Measurements from ENCODE around the gene SLC25A23. TPM values are rescaled to one million over a fixed set of nuclear protein-coding genes. Genes with fewer than 3 reads are reported as not detected.

Gene SLC25A23
- total and polyA plus RNA-seq, 3 donors from 2014 or later = 26.9 to 38.5 (median 34.3) TPM

DNA sequence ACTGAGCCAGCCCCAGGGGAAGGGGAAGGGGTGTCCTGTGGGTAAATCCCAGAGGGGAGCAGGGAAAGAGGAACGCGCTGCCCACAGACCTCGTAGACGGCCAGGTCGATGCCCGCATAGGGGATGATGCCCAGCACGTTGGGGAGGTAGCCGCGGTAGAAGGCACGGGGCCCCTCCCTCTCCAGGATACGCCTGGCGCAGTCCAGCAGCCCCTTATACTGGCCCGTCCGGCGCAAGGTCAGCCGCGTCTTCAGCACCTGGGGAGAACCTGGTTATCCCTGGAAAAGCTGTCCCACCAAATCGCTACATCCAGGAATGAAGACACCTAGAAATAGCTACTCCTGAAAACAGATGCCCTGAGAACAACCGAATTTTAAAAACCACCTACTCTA, 7.4 kb downstream of the SLC25A23 start:
- intact Hi-C loops (cut with DNase I; ENCODE audit: low total_unique reads) = no loop called here
- Histone ChIP-seq H3K9me3 (no peaks in the 10 kb centered on the region), H3K4me3 (no peak overlapping the region), H3K27ac (no peak overlapping the region), H3K36me3 (ENCODE audit: low read depth, missing control alignments) (no peaks in the 10 kb centered on the region), H3K27me3 (no peaks in the 10 kb centered on the region), H3K4me1 (no peaks in the 10 kb centered on the region)
- no peak for DNase-seq
- 94% methylated on average over 17 to 19 of the region's 19 CpGs for WGBS, 2 donors
- TF ChIP-seq, protein P1, sequence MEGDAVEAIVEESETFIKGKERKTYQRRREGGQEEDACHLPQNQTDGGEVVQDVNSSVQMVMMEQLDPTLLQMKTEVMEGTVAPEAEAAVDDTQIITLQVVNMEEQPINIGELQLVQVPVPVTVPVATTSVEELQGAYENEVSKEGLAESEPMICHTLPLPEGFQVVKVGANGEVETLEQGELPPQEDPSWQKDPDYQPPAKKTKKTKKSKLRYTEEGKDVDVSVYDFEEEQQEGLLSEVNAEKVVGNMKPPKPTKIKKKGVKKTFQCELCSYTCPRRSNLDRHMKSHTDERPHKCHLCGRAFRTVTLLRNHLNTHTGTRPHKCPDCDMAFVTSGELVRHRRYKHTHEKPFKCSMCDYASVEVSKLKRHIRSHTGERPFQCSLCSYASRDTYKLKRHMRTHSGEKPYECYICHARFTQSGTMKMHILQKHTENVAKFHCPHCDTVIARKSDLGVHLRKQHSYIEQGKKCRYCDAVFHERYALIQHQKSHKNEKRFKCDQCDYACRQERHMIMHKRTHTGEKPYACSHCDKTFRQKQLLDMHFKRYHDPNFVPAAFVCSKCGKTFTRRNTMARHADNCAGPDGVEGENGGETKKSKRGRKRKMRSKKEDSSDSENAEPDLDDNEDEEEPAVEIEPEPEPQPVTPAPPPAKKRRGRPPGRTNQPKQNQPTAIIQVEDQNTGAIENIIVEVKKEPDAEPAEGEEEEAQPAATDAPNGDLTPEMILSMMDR (IDR thresholded peaks at IDR 0.05) = no peak
- TF ChIP-seq POLR2A (IDR thresholded peaks at IDR 0.05) = no peak

DNA sequence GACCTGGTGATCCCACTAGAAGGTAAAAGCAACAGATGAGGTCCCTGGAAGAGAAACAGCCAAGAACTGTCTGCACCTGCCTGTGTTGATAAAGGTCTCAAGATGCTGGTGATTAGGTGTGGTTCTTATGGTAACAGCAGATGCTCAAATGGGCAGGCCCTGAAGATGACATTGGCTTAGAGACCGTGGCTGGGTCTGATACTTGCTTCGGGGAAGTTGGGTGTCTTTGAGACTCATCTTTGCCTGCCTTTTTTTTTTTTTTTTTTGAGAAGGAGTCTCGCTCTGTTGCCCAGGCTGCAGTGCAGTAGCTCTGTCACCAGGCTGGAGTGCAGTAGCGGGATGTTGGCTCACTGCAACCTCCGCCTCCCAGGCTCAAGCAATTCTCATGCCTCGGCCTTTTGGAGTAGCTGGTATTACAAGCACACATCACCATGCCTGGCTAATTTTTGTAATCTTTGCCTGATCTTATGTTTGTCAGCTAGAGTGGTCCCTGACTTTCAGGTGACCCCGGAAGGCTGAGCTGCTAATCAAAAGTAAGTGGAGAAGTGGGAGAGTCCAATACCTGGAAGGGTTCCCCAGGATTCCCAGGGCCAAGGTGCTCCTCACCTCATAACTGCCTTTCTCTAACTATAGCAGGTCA, 7.9 kb downstream of the SLC25A23 start:
- Histone ChIP-seq H3K27me3 (no peaks in the 10 kb centered on the region), H3K9me3 (no peaks in the 10 kb centered on the region), H3K27ac (no peak overlapping the region), H3K4me3 (no peak overlapping the region), H3K4me1 (peaks cover 1% of the 10 kb centered on the region), H3K36me3 (ENCODE audit: low read depth, missing control alignments) (no peaks in the 10 kb centered on the region)
- WGBS, 2 donors = 95 to 98% methylated on average over 7 of the region's 7 CpGs
- TF ChIP-seq POLR2A (IDR thresholded peaks at IDR 0.05) = no peak
- TF ChIP-seq, protein P1 (IDR thresholded peaks at IDR 0.05) = no peak
- intact Hi-C loops (cut with DNase I; ENCODE audit: low total_unique reads) = no loop called here
- DNase-seq = no peak

DNA sequence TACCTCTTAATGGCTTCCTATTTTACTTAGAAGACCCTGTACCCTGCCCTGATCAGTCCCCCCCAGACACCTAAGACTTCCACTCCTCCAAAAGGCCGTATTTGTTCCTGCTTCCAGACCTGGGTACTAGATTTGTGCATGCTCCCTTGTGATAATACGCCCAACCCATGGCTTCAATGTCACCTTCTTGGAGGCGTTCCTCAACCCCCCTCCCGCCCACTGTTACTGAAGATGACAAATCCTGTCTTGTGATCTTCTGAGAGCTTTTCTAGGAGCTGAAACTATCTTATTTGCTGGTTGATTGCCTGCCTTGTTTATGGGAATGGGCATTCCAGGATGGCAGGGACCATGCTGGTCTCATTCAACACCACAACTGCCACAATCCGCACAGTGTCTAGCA, 9.4 kb downstream of the SLC25A23 start:
- no peak for DNase-seq
- peaks cover 6% of the 10 kb centered on the region for H3K4me1 ChIP-seq
- 95 to 96% methylated on average over 5 of the region's 5 CpGs for WGBS, 2 donors
- TF ChIP-seq, protein P1 (IDR thresholded peaks at IDR 0.05) = no peak
- TF ChIP-seq POLR2A (IDR thresholded peaks at IDR 0.05) = no peak
- no peaks in the 10 kb centered on the region for H3K27me3 ChIP-seq
- no peak overlapping the region for H3K4me3 ChIP-seq
- H3K27ac ChIP-seq = no peak overlapping the region
- H3K36me3 ChIP-seq (ENCODE audit: low read depth, missing control alignments) = no peaks in the 10 kb centered on the region
- H3K9me3 ChIP-seq = no peaks in the 10 kb centered on the region
- intact Hi-C loops (cut with DNase I; ENCODE audit: low total_unique reads) = no loop called here

DNA sequence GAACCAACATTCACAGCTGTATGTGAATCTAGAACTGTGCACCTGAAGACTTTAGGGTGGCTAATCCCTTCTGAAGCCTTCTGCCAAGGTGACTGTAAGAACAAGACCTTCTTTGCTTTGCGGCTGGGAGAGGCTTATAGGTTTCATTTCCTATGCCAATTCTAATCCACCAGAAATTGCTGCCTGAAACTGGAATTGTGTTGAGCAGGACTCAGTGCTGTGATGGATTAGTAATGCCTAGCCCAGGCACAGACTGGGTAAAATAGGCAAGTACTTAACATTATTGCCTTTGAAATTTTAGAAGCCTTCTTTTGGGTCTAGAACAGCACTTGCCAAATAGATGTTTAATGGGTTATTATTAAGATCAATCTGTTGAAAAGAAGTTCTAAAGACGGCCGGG, 11.5 kb downstream of the SLC25A23 start:
- WGBS, 2 donors = 90 to 93% methylated on average over 3 of the region's 3 CpGs
- Histone ChIP-seq H3K4me1 (peaks cover 6% of the 10 kb centered on the region), H3K27me3 (no peaks in the 10 kb centered on the region), H3K9me3 (no peaks in the 10 kb centered on the region), H3K4me3 (no peak overlapping the region), H3K36me3 (ENCODE audit: low read depth, missing control alignments) (no peaks in the 10 kb centered on the region), H3K27ac (no peak overlapping the region)
- intact Hi-C loops (cut with DNase I; ENCODE audit: low total_unique reads) = no loop called here
- TF ChIP-seq POLR2A (IDR thresholded peaks at IDR 0.05) = no peak
- TF ChIP-seq, protein P1 (IDR thresholded peaks at IDR 0.05) = no peak
- DNase-seq = no peak

DNA sequence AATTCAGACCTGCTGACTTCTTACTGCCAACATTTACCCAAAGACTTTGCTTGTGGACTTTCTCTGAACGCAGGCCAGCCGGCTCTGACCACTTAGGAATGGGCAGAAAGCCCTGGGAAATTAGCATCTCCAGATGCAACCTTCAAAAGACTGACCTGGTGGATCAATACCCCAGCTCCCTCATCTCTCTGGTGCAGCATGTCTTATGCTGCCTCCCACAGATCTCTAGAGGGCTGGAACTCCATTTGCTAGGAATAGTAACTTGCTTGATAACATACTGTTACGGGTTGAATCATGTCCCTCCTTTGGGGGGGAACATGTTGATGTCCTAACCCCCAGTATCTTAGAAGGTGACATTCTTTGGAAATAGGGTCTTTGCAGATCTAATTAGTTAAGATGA, 13.1 kb downstream of the SLC25A23 start:
- intact Hi-C loops (cut with DNase I; ENCODE audit: low total_unique reads) = no loop called here

More for the DNA sequence above, 13.1 kb downstream of the SLC25A23 start:
- no peak overlapping the region for H3K4me3 ChIP-seq
- DNase-seq = no peak
- H3K27me3 ChIP-seq = no peaks in the 10 kb centered on the region
- H3K27ac ChIP-seq = peak overlapping the region in 1 of 2 donors; percentile 16
- H3K9me3 ChIP-seq = no peaks in the 10 kb centered on the region
- no peak for TF ChIP-seq POLR2A (IDR thresholded peaks at IDR 0.05)
- TF ChIP-seq, protein P1 (IDR thresholded peaks at IDR 0.05) = no peak
- 59 to 76% methylated on average over 3 of the region's 3 CpGs for WGBS, 2 donors
- no peaks in the 10 kb centered on the region for H3K36me3 ChIP-seq (ENCODE audit: low read depth, missing control alignments)
- peaks cover 6% of the 10 kb centered on the region for H3K4me1 ChIP-seq
